HG03097 (cell line): ENCODE data around the gene EIF5.
A peak's percentile ranks its signal among the peaks of the same experiment; 100 is the strongest.
"Not testable (repeated sequence)": the region's sequence is repeated elsewhere in the genome, so short reads cannot be mapped to it uniquely, and the experiment has no call there.

ENCODE experiments used
- ATAC-seq: cut with Tn5 transposase; IDR thresholded peaks from one replicate; pipeline ENCODE4 v1.9.1; 2021; ENCODE audit not compliant: unreplicated experiment, low FRiP score

The EIF5 gene

DNA sequence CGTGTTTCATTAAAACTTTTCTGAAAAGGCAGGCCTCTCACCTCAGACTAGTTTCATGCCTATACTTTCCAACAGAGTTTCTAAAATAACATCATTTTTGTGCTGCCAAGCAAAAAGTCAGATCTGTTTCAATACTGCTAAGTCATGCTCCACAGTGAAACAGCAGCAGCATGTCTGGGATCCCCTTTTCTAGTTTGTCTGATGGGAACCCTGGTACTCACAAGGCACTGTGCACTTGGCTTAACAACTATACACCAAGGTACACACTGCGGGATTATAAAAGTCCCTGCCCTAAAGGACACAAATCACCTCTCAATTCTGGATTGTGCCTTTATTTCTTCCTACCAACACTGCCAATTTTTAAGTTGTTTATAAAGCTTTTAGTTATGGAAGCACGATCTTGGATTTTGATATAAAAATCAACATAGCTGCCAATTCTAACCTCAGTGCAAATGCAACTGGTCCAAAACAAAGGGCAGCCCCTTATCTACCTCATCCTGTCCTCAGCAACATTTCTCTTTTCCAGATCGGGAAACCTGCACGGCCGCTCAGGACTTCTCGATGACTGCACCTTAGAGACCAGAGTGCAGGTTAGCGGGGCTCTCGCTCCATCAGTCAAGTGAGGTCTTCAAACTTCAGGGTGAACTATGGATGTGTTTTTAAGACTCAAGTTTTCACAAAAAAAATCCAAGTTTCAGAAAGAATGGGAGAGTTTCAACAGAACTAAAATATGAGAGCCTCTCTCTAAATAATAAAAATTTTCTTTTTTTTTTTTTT is 1.7 kb upstream of the EIF5 start:
- ATAC-seq, result no peak

GRCh38 chr14:103334644-103335622 is 896 bp downstream of the EIF5 start:
- peak; percentile 20 for ATAC-seq

GRCh38 chr14:103336191-103336590 is 2.2 kb downstream of the EIF5 start:
- no peak for ATAC-seq

DNA sequence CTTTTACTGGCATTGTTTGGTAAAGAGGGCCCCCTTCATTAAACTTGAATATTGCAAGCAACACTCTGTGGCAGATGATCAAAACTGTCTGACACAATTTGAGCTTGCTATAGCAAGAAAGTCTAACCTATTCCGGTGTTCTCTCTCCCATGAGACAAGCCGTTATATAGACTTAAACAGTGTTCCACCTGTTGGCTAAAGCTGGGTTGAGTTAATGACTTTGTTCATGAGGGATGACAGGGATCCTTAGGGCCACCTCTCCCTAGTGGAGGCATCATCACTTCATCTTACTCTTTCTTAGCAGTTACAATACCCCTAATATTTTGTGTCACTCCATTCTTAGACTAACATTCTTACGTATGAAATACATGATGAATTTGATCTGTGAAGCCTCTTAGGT is 3.8 kb downstream of the EIF5 start:
- ATAC-seq, result no peak

- no peak for ATAC-seq
These were observed 5.5 kb downstream of the EIF5 start for GRCh38 chr14:103339561-103339960.

- no peak for ATAC-seq
These were observed 6.6 kb downstream of the EIF5 start for GRCh38 chr14:103340480-103341212.

DNA sequence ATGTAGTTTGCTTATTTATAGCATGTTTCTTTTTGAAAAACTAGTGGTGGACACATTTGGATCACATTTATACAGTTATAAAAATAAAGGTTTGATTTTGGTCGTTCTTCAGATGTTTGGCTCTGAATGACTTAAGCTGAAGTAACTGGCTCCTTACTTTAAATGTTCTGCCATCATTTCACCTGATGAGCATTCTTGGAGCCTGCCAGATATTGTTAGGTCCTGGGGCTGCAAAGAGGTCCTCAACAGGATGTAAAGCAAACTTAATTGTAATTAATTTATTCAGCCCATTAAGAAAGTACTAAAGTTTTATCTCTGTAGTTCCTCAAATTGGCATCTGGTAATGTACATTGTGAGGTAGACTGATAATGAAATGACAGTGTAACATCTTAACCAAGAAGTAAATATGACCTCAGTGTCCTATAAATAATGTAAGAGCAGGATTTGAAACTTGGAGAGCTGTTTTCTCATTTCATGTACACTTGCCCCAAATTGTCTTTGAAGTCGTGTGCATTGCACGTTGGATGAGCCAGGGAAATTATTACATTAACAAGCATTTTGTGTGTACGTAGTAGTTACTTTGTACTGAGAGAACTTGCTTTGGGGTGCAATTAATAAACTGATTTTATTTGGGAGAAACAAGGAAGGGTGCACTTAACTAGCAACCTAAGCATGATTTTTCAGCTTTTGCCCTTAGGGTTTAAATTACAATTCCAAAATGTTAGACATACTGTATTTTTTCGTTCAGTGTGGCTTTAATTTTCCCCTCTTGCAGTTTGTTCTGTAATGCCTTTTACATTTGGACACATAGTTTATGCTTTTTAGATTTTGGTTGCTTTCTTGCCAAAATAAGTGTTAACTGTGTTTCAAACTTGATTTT is 7.5 kb downstream of the EIF5 start:
- no peak for ATAC-seq

DNA sequence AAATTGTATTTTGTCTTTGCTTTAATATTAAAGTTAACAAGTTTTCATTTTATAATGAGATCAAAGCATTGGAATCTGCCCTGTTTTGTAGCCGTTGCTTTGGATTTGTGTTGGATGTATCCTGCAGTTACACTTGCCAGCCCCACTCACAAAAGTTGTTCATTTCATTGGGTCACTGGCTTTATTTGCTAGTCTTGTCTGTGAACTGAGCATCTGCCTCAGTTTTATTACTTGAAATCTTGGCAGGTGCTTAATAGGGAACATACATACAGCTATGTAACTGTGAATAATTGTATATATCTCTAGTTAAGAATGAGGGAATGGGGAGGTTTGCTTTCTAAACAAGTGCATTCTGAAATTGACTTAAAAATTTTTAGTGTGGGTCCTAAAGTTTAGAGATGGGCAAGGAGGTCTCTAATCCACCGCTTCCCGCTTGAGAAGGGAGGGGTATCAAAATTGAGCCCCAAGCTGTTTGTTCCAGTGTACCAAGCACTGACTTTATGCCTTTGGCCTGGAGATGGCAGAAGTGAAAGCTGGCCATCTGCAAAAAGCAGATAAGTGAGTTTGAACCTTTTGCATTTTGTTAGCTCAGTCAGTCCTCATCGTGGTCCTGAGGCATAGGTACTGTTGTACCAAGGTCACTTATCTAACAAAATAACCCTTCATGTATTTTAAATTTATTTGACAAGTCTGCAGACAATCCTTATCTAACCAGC is 9.3 kb downstream of the EIF5 start:
- no peak for ATAC-seq

GRCh38 chr14:103343905-103344797 is 10.1 kb downstream of the EIF5 start:
- no peak for ATAC-seq

DNA sequence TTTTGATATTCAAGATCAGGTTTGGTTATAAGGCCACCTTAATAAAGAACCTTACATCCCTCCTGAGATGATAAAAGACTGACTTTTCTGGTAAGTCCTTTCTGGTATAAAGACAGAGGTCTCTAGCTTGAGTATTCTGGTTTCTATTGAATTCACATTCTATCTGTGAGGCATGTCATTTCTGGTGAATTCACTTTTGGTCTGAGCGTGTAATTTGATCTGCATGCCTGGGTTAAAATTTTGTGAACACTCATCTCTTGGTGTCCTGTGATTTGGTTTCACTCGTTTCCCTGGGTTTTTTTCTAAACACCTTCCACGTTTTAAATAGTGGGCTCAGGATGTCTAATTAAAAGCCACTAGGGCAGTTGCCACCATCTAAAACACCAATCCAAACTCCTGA is 12.2 kb downstream of the EIF5 start:
- no peak for ATAC-seq

GRCh38 chr14:103347091-103347815 is 13.2 kb downstream of the EIF5 start:
- ATAC-seq, result no peak

DNA sequence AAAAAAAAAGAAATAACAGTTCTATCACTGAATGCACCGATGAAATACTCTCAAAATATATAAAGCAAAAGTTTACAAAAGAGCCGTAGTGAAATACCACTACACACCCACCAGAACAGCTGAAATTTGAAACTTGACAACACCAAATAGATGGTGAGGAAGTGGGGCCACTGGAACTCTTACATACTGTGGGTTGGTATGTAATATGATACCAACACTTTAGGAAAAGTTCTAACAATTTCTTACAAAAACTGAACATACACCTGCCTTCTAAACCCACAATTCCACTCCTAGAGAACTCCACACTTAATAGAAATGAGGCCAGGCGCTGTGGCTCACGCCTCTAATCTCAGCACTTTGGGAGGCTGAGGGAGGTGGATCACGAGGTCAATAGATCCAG is 14.1 kb downstream of the EIF5 start:
- no peak for ATAC-seq

DNA sequence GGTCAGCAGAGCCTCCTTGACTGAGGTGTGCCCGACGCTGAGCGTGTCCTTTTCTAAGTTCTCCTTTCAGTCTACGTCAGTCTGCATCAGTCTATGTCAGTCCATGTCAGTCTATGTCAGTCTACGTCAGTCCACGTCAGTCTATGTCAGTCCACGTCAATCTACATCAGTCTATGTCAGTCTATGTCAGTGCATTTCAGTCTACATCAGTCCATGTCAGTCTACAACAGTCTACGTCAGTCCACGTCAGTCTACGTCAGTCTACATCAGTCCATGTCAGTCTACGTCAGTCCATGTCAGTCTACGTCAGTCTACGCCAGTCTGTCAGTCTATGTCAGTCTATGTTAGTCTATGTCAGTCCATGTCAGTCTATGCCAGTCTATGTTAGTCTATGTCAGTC is 15.9 kb downstream of the EIF5 start:
- no peak for ATAC-seq

- no peak for ATAC-seq
These were observed 19.3 kb downstream of the EIF5 start for GRCh38 chr14:103353362-103353761.

- ATAC-seq, result no peak
These were observed 20.1 kb downstream of the EIF5 start for GRCh38 chr14:103354141-103354540.

GRCh38 chr14:103356024-103356682 is 22.1 kb downstream of the EIF5 start:
- ATAC-seq, result no peak

DNA sequence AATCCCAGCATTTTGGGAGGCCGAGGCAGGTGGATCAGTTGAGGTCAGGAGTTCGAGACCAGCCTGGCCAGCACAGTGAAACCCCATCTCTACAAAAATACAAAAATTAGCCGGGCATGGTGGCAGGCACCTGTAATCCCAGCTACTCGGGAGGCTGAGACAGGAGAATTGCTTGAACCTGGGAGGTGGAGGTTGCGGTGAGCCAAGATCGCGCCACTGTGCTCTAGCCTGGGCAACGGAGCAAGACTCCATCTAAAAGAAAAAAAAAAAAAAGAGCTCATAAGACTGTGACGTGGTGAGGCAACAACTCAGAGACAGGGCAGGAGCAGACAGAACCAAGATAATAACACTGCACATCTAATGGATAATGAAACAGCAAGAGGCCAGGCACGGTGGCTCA is 23.5 kb downstream of the EIF5 start:
- not testable (repeated sequence) for ATAC-seq
